ENCODE measurements around the gene CTDSPL. TPM values are rescaled to one million over a fixed set of nuclear protein-coding genes. Genes with fewer than 3 reads are reported as not detected.

The CTDSPL gene
- total and polyA plus RNA-seq, 2 experiments from 2014 or later, result 29.2 to 33.7 TPM

- 89% methylated on average over 5 of the region's 5 CpGs for WGBS (ENCODE audit: low lambda C conversion rate, missing lambda C conversion rate)
- Histone ChIP-seq H3K27me3 (no peaks in the 10 kb centered on the region), H3K4me1 (ENCODE audit: insufficient read depth) (peaks cover 28% of the 10 kb centered on the region), H4K20me1 (ENCODE audit: insufficient read depth, poor library complexity, severe bottlenecking) (no peaks in the 10 kb centered on the region), H3K4me2 (no peak overlapping the region), H2AFZ (no peak overlapping the region), H3K79me2 (no peaks in the 10 kb centered on the region), H3K9me3 (ENCODE audit: low read depth) (no peaks in the 10 kb centered on the region), H3K4me3 (no peak overlapping the region), H3K27ac (no peak overlapping the region), H3K36me3 (replicated peaks; ENCODE audit: insufficient read depth, low read depth) (no peaks in the 10 kb centered on the region), H3K9me2 (replicated peaks; ENCODE audit: insufficient read depth) (no peaks in the 10 kb centered on the region)
- DNase-seq (ENCODE audit: low spot score), result no peak
- TF ChIP-seq EZH2phosphoT487 (IDR thresholded peaks at IDR 0.05; ENCODE audit: low read depth, severe bottlenecking, unreplicated experiment) (no peak), CTCF (IDR thresholded peaks at IDR 0.05; ENCODE audit: poor library complexity) (no peak), EZH2 (IDR thresholded peaks at IDR 0.05; ENCODE audit: borderline replicate concordance) (no peak)
Measured at GRCh38 chr3:38006031-38006430, 144.4 kb downstream of the CTDSPL start.

DNA sequence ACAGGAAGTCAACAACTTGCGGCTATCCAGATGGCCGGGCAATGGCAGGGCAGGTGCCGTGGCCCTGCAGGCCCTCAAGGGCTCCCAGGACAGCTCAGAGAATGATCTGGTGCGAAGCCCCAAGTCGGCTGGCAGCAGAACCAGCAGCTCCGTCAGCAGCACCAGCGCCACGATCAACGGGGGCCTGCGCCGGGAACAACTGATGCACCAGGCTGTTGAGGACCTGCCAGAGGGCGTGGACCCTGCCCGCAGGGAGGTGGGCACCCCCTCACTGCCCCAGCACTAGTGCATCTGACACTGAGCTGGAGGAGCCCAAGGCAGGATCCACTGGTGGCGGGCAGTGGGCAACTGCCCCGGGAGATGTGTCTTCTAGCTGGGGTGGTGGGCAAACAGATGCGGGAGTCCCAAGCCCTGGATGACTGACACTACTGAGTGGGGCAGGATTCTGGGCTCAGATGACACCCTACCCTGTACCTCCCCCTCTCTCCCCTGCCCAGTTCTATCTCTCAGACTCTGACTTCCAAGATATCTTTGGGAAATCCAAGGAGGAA is 144.8 kb downstream of the CTDSPL start:
- Histone ChIP-seq H3K27ac (no peak overlapping the region), H3K4me3 (no peak overlapping the region), H4K20me1 (ENCODE audit: insufficient read depth, poor library complexity, severe bottlenecking) (no peaks in the 10 kb centered on the region), H3K36me3 (replicated peaks; ENCODE audit: insufficient read depth, low read depth) (no peaks in the 10 kb centered on the region), H3K9me3 (ENCODE audit: low read depth) (no peaks in the 10 kb centered on the region), H3K4me1 (ENCODE audit: insufficient read depth) (peaks cover 28% of the 10 kb centered on the region), H3K79me2 (no peaks in the 10 kb centered on the region), H3K27me3 (no peaks in the 10 kb centered on the region), H2AFZ (no peak overlapping the region), H3K4me2 (no peak overlapping the region), H3K9me2 (replicated peaks; ENCODE audit: insufficient read depth) (no peaks in the 10 kb centered on the region)
- TF ChIP-seq EZH2 (IDR thresholded peaks at IDR 0.05; ENCODE audit: borderline replicate concordance) (no peak), EZH2phosphoT487 (IDR thresholded peaks at IDR 0.05; ENCODE audit: low read depth, severe bottlenecking, unreplicated experiment) (no peak), CTCF (IDR thresholded peaks at IDR 0.05; ENCODE audit: poor library complexity) (no peak)
- WGBS (ENCODE audit: low lambda C conversion rate, missing lambda C conversion rate), result 96% methylated on average over 16 of the region's 16 CpGs
- no peak for DNase-seq (ENCODE audit: low spot score)

DNA sequence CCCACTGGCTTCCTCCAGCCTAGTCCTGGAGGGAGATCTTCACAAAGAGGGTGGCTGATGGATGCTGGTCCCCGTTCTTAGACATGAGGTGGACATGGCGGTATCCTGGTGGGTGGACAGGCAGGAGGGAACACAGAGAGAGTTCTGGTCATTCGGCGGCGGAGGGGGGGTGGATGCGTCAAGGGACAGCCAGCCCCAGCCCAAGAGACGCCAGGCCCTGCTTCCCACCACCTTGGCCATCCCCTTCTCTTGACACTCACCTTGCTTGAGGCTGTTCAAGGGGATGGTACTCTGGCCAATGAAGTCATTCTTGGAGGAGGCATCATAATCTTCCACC is 146.0 kb downstream of the CTDSPL start:
- Histone ChIP-seq H3K9me3 (ENCODE audit: low read depth) (no peaks in the 10 kb centered on the region), H3K9me2 (replicated peaks; ENCODE audit: insufficient read depth) (no peaks in the 10 kb centered on the region), H3K79me2 (no peaks in the 10 kb centered on the region), H3K27me3 (no peaks in the 10 kb centered on the region), H3K4me1 (ENCODE audit: insufficient read depth) (peaks cover 25% of the 10 kb centered on the region), H3K4me3 (no peak overlapping the region), H3K36me3 (replicated peaks; ENCODE audit: insufficient read depth, low read depth) (no peaks in the 10 kb centered on the region), H2AFZ (no peak overlapping the region), H4K20me1 (ENCODE audit: insufficient read depth, poor library complexity, severe bottlenecking) (no peaks in the 10 kb centered on the region), H3K4me2 (no peak overlapping the region), H3K27ac (no peak overlapping the region)
- 100% methylated on average over 7 of the region's 7 CpGs for whole genome bisulfite sequencing (ENCODE audit: low lambda C conversion rate, missing lambda C conversion rate)
- DNase-seq (ENCODE audit: low spot score), result no peak
- TF ChIP-seq EZH2phosphoT487 (IDR thresholded peaks at IDR 0.05; ENCODE audit: low read depth, severe bottlenecking, unreplicated experiment), result no peak
- TF ChIP-seq CTCF (IDR thresholded peaks at IDR 0.05; ENCODE audit: poor library complexity), result no peak
- TF ChIP-seq EZH2 (IDR thresholded peaks at IDR 0.05; ENCODE audit: borderline replicate concordance), result no peak
